HUES48 (cell line): ENCODE data around the gene FZD7.
A peak's percentile ranks its signal among the peaks of the same experiment; 100 is the strongest.

ENCODE experiments used
- H3K27ac ChIP-seq: one replicate; pipeline ENCODE4 v1.7.0; 2013; ENCODE audit warnings: low read depth, low read length, inconsistent platforms
- H3K27me3 ChIP-seq: 2 replicates; pipeline ENCODE4 v1.6.1; 2013; ENCODE audit warnings: mild to moderate bottlenecking, low read length; ENCODE audit not compliant: control insufficient read depth, insufficient read depth
- H3K36me3 ChIP-seq: 2 replicates; pipeline ENCODE4 v1.6.1; 2013; ENCODE audit warnings: low read length; ENCODE audit not compliant: control insufficient read depth, insufficient read depth
- H3K4me1 ChIP-seq: 2 replicates; pipeline ENCODE4 v1.6.1; 2013; ENCODE audit warnings: mild to moderate bottlenecking, low read length; ENCODE audit not compliant: control insufficient read depth, insufficient read depth
- H3K4me3 ChIP-seq: 2 replicates; pipeline ENCODE4 v1.5.1; 2013; ENCODE audit warnings: mild to moderate bottlenecking, low read depth, low read length
- H3K9ac ChIP-seq: 2 replicates; pipeline ENCODE4 v1.6.1; 2013; ENCODE audit warnings: mild to moderate bottlenecking, low read depth, low read length, moderate library complexity
- H3K9me3 ChIP-seq: 2 replicates; pipeline ENCODE4 v1.6.1; 2013; ENCODE audit warnings: low read length; ENCODE audit not compliant: control insufficient read depth, insufficient read depth

FZD7 gene

DNA sequence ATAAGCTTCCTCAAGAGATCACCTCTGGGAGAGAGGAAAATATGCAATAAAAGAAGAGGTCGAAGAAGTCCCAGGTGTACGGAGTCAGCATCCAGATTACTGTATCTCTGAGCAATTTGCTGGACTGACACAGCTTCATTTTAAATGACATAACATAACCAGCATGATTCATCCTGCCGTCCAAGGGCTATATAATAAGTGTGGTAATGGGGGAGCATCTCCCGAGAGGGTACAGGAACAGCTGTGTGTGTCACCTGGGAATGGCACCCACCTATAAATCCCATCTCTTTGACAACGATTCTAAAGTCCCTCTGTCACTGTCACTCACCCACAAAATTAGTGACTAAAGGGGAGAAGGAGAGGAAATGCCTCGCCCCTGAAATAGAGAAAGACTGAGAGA is 19.3 kb upstream of the FZD7 start:
- H3K4me1 ChIP-seq = peaks cover 4% of the 10 kb centered on the region; the same call in 1 of the 2 replicates
- no peak overlapping the region for H3K4me3 ChIP-seq
- no peaks in the 10 kb centered on the region for H3K27me3 ChIP-seq
- H3K27ac ChIP-seq = no peak overlapping the region
- no peaks in the 10 kb centered on the region for H3K9me3 ChIP-seq
- no peak overlapping the region for H3K9ac ChIP-seq
- no peaks in the 10 kb centered on the region for H3K36me3 ChIP-seq

DNA sequence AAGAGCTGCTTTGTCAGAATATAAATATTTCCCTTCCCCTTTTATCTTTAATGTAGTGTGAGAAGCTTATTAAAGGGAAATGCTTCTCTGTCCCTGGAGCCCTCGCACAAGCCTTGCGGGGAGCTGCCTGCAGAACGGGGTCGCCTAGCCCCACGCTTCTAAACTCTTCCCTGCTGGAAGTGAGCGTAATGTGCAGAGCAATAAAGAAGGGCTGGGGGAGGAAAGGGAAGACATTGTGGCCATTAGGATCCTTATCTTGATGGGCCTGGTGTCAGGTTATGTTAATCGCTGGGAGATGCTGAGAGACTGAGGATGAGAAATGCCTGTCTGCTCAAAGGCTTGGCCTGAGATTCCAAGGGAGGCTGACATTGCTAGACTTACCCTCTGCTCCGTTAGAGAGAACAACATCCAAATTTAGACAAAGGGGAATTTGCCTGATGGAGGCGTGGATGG is 18.9 kb upstream of the FZD7 start:
- Histone ChIP-seq H3K4me1 (peaks cover 6% of the 10 kb centered on the region), H3K4me3 (no peak overlapping the region), H3K36me3 (no peaks in the 10 kb centered on the region), H3K9me3 (no peaks in the 10 kb centered on the region), H3K27me3 (no peaks in the 10 kb centered on the region), H3K27ac (no peak overlapping the region), H3K9ac (no peak overlapping the region)

DNA sequence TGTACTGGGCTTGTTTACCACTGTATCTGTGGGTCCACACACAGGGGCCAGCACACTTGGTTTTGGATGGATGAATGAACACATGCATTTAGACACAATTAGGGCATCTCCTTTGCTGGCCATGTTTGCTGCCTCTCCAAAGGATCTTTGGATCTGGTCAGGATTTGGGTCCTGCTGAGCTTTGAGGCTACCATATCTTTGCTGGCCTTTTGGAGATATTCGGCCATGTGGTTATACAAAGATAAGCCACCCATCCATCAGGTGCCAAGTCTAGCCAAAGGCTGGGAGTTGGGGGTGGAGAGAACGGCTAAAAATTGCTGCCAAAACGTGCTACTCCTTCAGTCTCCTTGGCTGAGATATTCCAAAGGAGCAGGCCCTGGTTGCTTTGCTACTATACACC is 18.2 kb upstream of the FZD7 start:
- Histone ChIP-seq H3K4me3 (no peak overlapping the region), H3K27ac (no peak overlapping the region), H3K9me3 (no peaks in the 10 kb centered on the region), H3K9ac (no peak overlapping the region), H3K27me3 (no peaks in the 10 kb centered on the region), H3K4me1 (peaks cover 13% of the 10 kb centered on the region), H3K36me3 (no peaks in the 10 kb centered on the region)

DNA sequence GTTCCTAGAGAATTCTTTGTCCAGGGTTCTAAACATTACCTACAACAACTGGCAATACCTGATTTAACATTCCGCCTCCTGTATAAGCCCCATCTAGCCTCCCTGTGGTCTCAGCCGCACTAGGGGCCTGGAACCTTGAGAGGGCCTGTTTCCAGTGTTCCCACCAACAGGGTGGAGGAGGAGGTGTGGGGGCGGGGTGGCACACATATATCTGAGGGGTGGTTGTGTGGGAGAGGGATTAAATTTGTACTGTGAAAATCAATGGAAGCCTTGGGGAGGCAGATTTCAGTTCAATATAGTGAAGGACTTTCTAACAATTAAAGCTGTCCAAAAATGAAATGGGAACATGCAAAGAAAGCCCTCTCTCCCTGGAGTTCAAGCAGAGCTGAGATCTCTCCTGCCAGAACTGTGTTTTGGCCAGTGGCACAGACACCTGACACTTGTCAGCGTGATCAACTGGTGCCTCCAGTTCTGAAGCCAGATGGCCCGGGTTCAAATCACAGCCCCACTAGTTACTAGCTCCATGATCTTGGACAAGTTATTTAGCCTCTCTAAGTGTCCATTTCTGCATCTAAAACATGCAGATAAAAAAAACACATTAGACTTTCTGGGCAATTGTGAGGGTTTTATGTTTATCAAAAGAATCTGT is 17.0 kb upstream of the FZD7 start:
- Histone ChIP-seq H3K27ac (peak overlapping the region; percentile 21), H3K36me3 (no peaks in the 10 kb centered on the region), H3K4me1 (peaks cover 13% of the 10 kb centered on the region)

DNA sequence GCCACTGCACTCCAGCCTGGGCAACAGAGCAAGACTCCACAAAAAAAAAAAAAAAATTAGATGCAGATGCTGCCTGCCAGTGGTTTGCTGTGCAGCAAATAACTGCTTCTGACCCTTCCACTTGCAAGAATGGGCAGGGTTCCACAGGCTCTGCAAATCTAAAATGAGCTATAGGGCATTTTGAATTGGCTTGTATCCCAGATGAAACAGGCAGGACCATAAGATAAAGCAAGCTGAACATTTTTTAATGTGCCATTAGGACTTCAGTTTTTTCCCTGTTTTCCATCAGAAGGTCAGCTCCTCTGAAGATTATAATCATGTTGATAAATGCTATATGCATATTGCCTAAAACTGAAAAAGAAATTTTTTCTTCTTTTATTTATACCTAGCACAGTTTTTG is 15.7 kb upstream of the FZD7 start:
- Histone ChIP-seq H3K9ac (no peak overlapping the region), H3K27ac (no peak overlapping the region), H3K36me3 (no peaks in the 10 kb centered on the region), H3K27me3 (no peaks in the 10 kb centered on the region), H3K4me1 (peaks cover 19% of the 10 kb centered on the region), H3K4me3 (no peak overlapping the region), H3K9me3 (no peaks in the 10 kb centered on the region)

More for the DNA sequence above, 17.0 kb upstream of the FZD7 start:
- Histone ChIP-seq H3K4me3 (no peak overlapping the region), H3K27me3 (no peaks in the 10 kb centered on the region), H3K9ac (no peak overlapping the region), H3K9me3 (no peaks in the 10 kb centered on the region)

DNA sequence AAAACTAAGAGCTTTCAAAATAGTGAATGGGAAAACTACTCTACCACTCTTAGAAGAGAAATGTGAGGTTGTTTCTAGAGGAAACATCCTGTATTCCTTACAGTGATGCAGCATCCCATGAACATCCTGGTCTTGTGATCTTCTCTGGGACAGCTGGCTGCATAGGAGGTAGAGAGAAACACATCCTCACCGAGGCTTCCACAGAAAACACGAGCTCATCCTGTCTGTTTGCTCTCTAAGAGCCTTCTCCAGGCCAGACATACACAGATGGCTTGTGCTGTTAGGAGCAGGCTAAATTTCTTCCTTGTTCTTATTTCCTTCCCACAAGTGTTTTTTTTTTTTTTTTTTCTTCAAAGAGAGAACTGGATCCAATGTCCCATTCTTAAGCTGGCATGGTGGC is 14.7 kb upstream of the FZD7 start:
- H3K27me3 ChIP-seq = no peaks in the 10 kb centered on the region
- H3K36me3 ChIP-seq = no peaks in the 10 kb centered on the region
- H3K9ac ChIP-seq = no peak overlapping the region
- no peak overlapping the region for H3K27ac ChIP-seq
- no peaks in the 10 kb centered on the region for H3K9me3 ChIP-seq
- H3K4me3 ChIP-seq = no peak overlapping the region
- H3K4me1 ChIP-seq = peaks cover 24% of the 10 kb centered on the region

DNA sequence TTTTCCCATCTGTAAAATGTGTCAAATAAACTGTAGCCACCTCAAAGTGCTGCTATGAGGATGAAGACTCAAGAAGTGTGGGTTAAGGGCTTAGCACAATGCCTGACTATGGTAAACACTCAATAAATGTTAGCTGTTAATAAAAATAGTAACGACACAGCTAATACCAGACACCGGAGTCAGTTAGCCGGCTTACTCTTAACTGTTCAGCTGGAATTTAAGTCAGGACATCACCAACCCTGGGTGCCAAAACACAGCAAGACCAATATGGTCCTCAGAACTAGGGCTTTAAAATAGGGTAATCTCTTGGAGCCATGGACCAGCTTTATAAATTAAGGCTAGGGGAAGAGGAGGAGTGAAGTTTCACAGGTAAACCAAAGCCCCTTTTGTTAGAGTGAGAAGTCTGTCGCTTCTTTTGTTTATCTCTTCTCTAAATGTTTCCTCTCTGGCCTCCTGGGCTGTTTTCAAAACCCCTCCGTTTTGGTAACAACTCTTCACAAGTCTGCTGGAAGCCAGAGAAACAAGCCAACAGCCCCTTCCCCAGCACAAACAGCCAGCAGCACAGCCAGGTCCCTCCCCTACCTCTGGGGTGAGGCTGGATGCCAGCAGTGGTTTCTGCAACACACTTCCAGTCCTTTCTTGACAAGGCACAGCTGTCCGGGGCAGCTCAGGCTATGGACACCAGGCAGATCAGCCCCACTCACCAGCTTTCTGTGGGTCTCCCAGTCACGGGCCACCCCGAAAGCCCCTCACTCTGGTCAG is 13.8 kb upstream of the FZD7 start:
- H3K27me3 ChIP-seq = no peaks in the 10 kb centered on the region
- no peaks in the 10 kb centered on the region for H3K9me3 ChIP-seq
- H3K4me1 ChIP-seq = peaks cover 31% of the 10 kb centered on the region
- no peak overlapping the region for H3K9ac ChIP-seq
- peak overlapping the region; percentile 50 for H3K27ac ChIP-seq
- no peak overlapping the region for H3K4me3 ChIP-seq
- no peaks in the 10 kb centered on the region for H3K36me3 ChIP-seq

DNA sequence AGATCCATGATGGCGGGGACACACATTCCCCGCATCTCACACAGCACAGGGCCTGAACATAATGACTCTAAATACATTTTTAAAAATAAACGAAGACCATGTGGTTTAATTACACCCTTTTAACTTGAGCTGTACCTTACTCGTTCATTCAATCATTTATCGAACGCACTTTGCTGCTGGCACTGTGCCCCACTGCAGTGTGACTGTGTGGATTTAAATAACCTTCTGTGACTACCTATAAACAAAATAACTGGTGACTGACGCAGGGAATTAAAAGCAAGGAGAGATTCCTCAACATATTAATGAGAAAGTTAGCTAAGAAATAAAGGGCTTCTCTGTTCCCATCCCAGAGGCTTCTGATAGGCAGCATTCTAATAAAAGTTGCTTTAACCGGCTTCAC is 10.9 kb upstream of the FZD7 start:
- Histone ChIP-seq H3K4me1 (peaks cover 46% of the 10 kb centered on the region), H3K4me3 (peak overlapping the region; percentile 20), H3K36me3 (no peaks in the 10 kb centered on the region), H3K27me3 (peaks cover 13% of the 10 kb centered on the region), H3K9ac (no peak overlapping the region; the same call in 1 of the 2 replicates), H3K9me3 (no peaks in the 10 kb centered on the region), H3K27ac (peak overlapping the region; percentile 97)

DNA sequence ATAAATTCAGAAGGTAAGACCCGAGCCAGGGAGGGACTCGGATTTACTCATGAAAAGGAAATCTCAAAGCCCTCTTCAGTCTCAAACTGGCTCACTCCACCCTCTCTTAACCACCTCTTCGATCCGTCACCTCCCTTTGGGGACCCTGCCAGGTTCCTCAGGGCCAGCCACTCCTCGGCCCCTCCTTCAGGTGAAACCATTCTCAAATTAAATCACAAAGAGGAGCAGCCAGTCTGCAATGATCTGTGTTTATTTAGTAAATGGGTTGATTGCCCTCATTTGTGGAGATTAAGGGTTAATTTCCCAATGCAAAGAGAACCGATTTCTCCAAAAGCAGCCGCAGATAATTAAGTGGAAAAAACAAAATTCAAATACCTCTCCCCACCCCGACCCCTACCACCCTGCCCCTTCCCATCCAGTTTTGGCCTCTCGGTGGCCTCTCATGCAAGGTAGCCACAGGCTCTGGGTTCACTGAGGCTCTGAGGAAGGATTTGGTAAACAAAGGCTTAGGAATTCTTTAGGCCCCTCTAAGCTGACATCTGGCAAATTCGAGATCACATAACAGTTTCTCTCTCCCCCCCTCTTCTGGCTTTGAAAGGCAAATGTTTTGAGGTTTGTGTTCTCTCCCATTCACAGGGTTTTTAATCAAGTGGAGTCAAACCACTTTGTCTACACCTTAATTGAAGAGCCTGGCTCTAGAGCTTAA is 10.3 kb upstream of the FZD7 start:
- Histone ChIP-seq H3K9me3 (no peaks in the 10 kb centered on the region), H3K9ac (no peak overlapping the region; the same call in 1 of the 2 replicates), H3K36me3 (no peaks in the 10 kb centered on the region), H3K4me1 (peaks cover 46% of the 10 kb centered on the region), H3K27me3 (peaks cover 13% of the 10 kb centered on the region), H3K4me3 (peak overlapping the region; percentile 46), H3K27ac (peak overlapping the region; percentile 97)

DNA sequence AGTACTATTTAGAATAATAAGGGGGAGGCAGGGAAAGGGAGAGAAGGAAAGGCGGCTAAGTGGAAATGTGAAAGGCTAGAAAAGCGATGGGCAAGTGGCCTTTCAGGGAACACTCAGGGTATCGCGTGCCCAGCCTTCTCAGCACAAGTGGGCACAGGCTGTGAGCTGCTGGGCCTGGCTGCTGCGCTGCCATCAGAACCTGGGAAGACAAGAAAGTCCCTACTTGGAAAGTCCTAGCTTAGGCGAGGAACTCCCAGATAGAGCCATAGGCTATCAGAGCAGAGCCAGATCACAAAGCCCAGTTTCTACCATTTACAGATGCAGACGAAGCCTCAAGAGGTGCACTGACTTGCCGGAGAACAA is 9.8 kb upstream of the FZD7 start:
- peaks cover 46% of the 10 kb centered on the region for H3K4me1 ChIP-seq
- H3K9me3 ChIP-seq = no peaks in the 10 kb centered on the region
- peak overlapping the region; percentile 46 for H3K4me3 ChIP-seq
- H3K36me3 ChIP-seq = no peaks in the 10 kb centered on the region
- H3K9ac ChIP-seq = peak overlapping the region; percentile 45
- peak overlapping the region; percentile 97 for H3K27ac ChIP-seq
- peaks cover 13% of the 10 kb centered on the region for H3K27me3 ChIP-seq

DNA sequence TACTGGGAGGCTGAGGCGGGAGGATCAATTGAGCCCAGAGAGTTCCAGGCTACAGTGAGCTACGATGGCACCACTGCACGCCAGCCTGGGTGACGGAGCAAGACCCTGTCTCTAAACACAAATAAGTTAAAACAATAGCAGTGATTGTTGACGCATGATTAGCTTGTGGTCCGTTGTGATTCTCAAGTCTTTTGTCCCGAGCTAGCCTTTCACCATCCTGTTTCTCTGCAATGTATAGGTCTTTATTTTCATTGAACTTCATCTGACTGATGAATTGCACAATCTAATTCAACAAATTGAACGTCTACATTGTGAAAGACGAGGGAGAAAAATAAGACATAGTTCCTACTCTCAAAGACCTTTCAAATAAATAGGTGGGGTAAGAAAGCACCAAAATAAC is 8.8 kb upstream of the FZD7 start:
- Histone ChIP-seq H3K4me3 (no peak overlapping the region), H3K4me1 (peaks cover 47% of the 10 kb centered on the region), H3K36me3 (no peaks in the 10 kb centered on the region), H3K9me3 (no peaks in the 10 kb centered on the region), H3K9ac (no peak overlapping the region), H3K27ac (peak overlapping the region; percentile 97), H3K27me3 (peaks cover 13% of the 10 kb centered on the region)
